ENCODE measurements around the gene C17orf100. TPM values are rescaled to one million over a fixed set of nuclear protein-coding genes. Genes with fewer than 3 reads are reported as not detected.
A peak's percentile ranks its signal among the peaks of the same experiment; 100 is the strongest.

The C17orf100 gene
- polyA plus RNA-seq, 2 of the 4 experiments (the other 2 are of a cell fraction), result 3.1 to 4.1 TPM

GRCh38 chr17:6684881-6685767, 33.6 kb downstream of the C17orf100 start:
- no peak for TF ChIP-seq REST (IDR thresholded peaks at IDR 0.05)
- no peak for TF ChIP-seq MAZ (IDR thresholded peaks at IDR 0.05; ENCODE audit: borderline replicate concordance, low read depth, low read length)
- no peak for TF ChIP-seq POLR2AphosphoS2 (conservative IDR thresholded peaks at IDR 0.05; ENCODE audit: low read length)
- TF ChIP-seq GATA3 (IDR thresholded peaks at IDR 0.05; ENCODE audit: borderline replicate concordance), result no peak
- no peak for TF ChIP-seq RAD21 (conservative IDR thresholded peaks at IDR 0.05 in 1 of 2, IDR thresholded peaks at IDR 0.05 in 1 of 2)
- CTCF ChIA-PET, result interaction anchor here (0.6 to 4.4 kb wide), 6 partner anchors 8 to 340 kb away, joined by 3 to 35 read pairs (median 4); no protein-coding TSS in a partner anchor
- H3K4me3 ChIP-seq, result no peak overlapping the region
- FAIRE-seq (no peak), ATAC-seq (no peak), DNase-seq (ENCODE audit: low read depth in 1 of 2, low spot score in 1 of 2) (no peak)
- no peak overlapping the region for H3K4me2 ChIP-seq
- POLR2A ChIA-PET, result no interaction called here
- H3K4me1 ChIP-seq, result no peaks in the 10 kb centered on the region
- no peaks in the 10 kb centered on the region for H3K9me3 ChIP-seq
- H3K27ac ChIP-seq, result no peak overlapping the region
- 51% methylated on average over 14 of the region's 14 CpGs for WGBS (ENCODE audit: missing lambda C conversion rate)

DNA sequence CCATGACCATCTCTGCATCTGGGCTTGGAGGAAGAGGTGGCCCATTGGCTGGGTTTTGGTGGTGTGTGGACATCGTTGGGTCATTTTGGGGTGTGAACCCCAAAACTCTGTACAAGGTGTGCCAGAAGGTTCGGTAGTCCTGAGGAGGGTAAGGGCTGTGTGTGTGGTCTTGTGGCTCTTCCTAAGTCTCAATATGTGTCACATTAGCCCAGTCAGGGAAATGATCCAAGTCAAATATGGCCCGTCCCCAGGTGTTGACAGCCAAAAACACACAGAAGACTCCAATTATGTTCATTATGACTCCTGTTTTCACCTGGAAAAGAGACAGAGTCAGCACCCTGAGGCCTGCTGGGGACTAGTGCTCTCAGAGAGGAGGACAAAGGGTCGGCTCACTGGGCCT, 34.5 kb downstream of the C17orf100 start:
- FAIRE-seq (no peak), DNase-seq (ENCODE audit: low read depth in 1 of 2, low spot score in 1 of 2) (no peak), ATAC-seq (no peak)
- Histone ChIP-seq H3K9me3 (no peaks in the 10 kb centered on the region), H3K4me2 (no peak overlapping the region), H3K4me1 (no peaks in the 10 kb centered on the region), H3K4me3 (no peak overlapping the region), H3K27ac (no peak overlapping the region)
- ChIA-PET CTCF (interaction anchor here (0.7 to 1.9 kb wide), 6 partner anchors 9 to 165 kb away, joined by 3 to 7 read pairs (median 4); partner anchors contain the start of gene SLC13A5), POLR2A (no interaction called here)
- 33% methylated on average over 4 of the region's 4 CpGs for WGBS (ENCODE audit: missing lambda C conversion rate)
- no peak for TF ChIP-seq USF2 (IDR thresholded peaks at IDR 0.05)
- TF ChIP-seq, protein P1, sequence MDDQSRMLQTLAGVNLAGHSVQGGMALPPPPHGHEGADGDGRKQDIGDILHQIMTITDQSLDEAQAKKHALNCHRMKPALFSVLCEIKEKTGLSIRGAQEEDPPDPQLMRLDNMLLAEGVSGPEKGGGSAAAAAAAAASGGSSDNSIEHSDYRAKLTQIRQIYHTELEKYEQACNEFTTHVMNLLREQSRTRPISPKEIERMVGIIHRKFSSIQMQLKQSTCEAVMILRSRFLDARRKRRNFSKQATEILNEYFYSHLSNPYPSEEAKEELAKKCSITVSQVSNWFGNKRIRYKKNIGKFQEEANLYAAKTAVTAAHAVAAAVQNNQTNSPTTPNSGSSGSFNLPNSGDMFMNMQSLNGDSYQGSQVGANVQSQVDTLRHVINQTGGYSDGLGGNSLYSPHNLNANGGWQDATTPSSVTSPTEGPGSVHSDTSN (IDR thresholded peaks at IDR 0.05), result no peak

DNA sequence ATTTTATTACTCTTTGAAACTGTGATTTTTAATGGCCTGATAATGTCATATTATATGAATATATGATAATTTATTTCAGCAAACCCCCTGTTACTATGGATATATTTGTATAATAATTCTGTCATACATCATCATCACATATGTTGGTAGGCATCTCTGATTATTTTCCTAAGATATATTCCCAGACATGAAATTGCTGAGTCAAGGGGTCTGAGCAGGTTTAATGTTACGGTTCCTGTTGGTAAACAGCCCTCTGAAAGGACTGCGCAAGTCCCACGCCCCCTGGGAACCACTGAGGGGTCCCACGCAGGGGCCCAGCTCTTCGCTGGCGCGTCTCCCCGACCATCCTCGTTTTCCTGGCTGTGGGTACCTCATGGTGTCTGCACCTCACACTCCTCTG, 37.4 kb downstream of the C17orf100 start:
- FAIRE-seq (no peak), ATAC-seq (no peak), DNase-seq (ENCODE audit: low read depth in 1 of 2, low spot score in 1 of 2) (no peak)
- WGBS (ENCODE audit: missing lambda C conversion rate), result 72% methylated on average over 9 of the region's 9 CpGs
- Histone ChIP-seq H3K4me2 (no peak overlapping the region), H3K27ac (no peak overlapping the region), H3K4me3 (no peak overlapping the region), H3K4me1 (no peaks in the 10 kb centered on the region), H3K9me3 (no peaks in the 10 kb centered on the region)
- CTCF ChIA-PET, result interaction anchor here (0.6 to 1.7 kb wide), 4 partner anchors 14 to 196 kb away, joined by 3 to 6 read pairs (median 3); partner anchors contain the start of gene SLC13A5
- peak; percentile 56 for TF ChIP-seq MAFK (IDR thresholded peaks at IDR 0.05; ENCODE audit: partially characterized antibody)
- no peak for TF ChIP-seq NR3C1 (IDR thresholded peaks at IDR 0.05)
- POLR2A ChIA-PET, result no interaction called here

GRCh38 chr17:6690641-6691040, 39.1 kb downstream of the C17orf100 start:
- ATAC-seq (no peak), FAIRE-seq (no peak), DNase-seq (ENCODE audit: low read depth in 1 of 2, low spot score in 1 of 2) (no peak)
- CTCF ChIA-PET, result interaction anchor here (0.8 to 2.4 kb wide), 4 partner anchors 9 to 224 kb away, joined by 3 to 6 read pairs (median 4); no protein-coding TSS in a partner anchor
- POLR2A ChIA-PET, result no interaction called here
- Histone ChIP-seq H3K4me2 (no peak overlapping the region), H3K4me3 (no peak overlapping the region), H3K27ac (no peak overlapping the region), H3K4me1 (no peaks in the 10 kb centered on the region), H3K9me3 (no peaks in the 10 kb centered on the region)
- WGBS (ENCODE audit: missing lambda C conversion rate), result 60% methylated on average over 11 of the region's 11 CpGs
- TF ChIP-seq HMGXB4 (CRISPR knock-in tag; IDR thresholded peaks at IDR 0.05; ENCODE audit: borderline replicate concordance) (no peak), USF2 (IDR thresholded peaks at IDR 0.05) (no peak), SREBF2 (IDR thresholded peaks at IDR 0.05) (no peak), PHF8 (IDR thresholded peaks at IDR 0.05; ENCODE audit: borderline replicate concordance, low read depth) (no peak), FOSL2 (IDR thresholded peaks at IDR 0.05) (no peak), FOSL2 (CRISPR knock-in tag; IDR thresholded peaks at IDR 0.05) (no peak)
